NCI-H2227 (cell line): ENCODE results near the gene MYL7.
"Not testable (repeated sequence)": the region's sequence is repeated elsewhere in the genome, so short reads cannot be mapped to it uniquely, and the experiment has no call there.

Experiments
- DNase-seq: peaks from one replicate; lab custom pipeline; 2025; ENCODE audit not compliant: unreplicated experiment; lab: John Stamatoyannopoulos, UW

Gene MYL7

DNA sequence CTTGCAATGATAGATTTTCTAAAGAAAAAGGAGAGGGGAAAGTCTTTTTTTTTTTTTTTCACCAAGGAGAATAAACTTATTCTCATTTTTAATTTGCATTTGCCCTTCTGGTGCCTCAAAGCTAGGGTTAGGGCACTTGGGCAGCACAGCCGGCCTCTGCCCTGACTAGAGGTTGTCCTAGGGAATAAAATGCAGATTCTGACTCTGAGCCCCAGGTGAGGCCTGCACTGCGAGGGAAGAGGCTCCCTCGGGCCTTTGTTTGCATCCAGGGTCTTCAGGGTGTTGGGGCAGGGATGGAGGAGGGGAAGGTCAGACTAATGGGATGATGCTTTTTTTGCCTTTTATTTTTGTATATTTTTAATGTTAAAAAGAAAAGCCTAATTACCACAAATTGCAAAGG is 7.8 kb downstream of the MYL7 start:
- no peak for DNase-seq

DNA sequence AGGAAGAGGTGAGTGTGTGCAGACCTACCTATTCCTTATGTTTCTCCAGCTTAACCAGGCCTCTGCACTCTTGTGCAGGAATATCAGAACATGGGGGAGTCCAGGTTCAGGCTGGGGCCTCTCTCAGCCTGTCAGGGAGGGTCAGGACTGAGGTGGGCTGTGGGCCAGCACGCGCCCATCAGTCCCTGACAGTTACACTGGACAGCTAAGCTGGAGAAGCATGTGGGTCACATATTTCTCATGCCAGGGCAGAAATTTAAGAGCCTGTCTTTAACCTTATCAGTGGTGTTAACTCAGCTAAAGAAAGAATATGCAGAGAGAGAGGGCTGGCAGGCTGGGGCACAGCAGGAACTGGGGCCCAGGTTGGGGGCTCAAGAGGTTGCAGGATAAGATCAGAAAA is 9.1 kb downstream of the MYL7 start:
- DNase-seq, result no peak

GRCh38 chr7:44131173-44132029 is 9.7 kb downstream of the MYL7 start:
- no peak for DNase-seq

GRCh38 chr7:44128721-44129582 is 12.2 kb downstream of the MYL7 start:
- no peak for DNase-seq

GRCh38 chr7:44127161-44127560 is 14.0 kb downstream of the MYL7 start:
- DNase-seq, result no peak

GRCh38 chr7:44126574-44126973 is 14.6 kb downstream of the MYL7 start:
- DNase-seq, result not testable (repeated sequence)

- no peak for DNase-seq
Observed at GRCh38 chr7:44124822-44125202, 16.3 kb downstream of the MYL7 start.

- peak; percentile 98 for DNase-seq
Observed at GRCh38 chr7:44123190-44124003, 17.7 kb downstream of the MYL7 start, which contains the start of gene POLD2. POLD2 (minus strand) TSS chr7:44123548; CDS start chr7:44122053, 1,495 bp downstream.

DNA sequence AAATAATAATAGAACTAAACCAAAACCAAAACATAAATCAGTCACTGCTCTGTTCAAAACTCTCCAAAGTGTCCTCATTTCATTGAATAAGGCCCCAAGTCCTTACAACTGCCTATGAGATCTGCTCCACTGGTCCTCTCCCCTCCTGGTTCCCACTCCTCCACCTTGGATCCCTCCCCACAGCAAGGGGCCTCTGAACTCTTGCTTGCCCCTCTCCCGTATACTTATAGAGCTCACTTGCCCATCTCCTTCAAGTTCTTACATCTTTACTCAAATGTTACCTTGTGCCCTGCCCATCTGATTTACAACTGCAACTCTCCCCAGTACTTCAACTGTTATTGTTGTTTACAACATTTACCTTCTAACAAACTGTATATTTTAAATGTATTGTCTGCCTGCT is 18.6 kb downstream of the MYL7 start:
- no peak for DNase-seq

DNA sequence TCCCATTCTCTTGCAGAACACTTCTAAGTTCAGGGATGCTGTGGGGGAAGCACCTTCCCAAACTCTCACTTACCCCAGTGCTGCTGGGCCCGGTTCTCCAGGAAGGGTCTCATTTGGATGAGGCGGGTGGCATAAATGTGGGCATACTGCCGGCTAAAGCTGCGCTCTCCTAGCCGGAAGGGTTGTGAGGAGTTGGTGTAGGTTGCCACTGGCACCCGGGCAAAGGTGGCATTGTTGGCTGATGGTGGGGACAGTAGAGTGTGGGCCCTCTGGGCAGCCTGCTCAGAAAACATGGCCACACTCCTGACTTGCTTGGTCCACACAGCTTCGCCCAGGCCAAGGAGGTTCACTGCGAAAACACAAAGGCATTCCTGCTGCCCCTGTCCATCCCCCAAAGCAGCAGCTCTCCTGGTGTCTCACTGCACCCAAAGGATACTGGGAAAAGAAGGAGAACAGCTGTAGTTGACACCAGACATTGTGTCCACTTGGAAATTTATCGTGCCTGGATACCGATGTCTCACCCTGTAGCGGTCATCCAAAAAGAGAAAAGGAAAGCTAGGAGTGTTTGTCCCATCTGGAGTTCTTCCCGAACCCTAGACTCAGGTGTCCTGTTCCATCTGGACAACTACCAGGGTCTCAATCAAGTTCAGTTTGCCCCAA is 19.2 kb downstream of the MYL7 start:
- no peak for DNase-seq

- no peak for DNase-seq
Observed at GRCh38 chr7:44120395-44120794, 20.7 kb downstream of the MYL7 start.

GRCh38 chr7:44119829-44120380 is 21.2 kb downstream of the MYL7 start:
- DNase-seq, result no peak

DNA sequence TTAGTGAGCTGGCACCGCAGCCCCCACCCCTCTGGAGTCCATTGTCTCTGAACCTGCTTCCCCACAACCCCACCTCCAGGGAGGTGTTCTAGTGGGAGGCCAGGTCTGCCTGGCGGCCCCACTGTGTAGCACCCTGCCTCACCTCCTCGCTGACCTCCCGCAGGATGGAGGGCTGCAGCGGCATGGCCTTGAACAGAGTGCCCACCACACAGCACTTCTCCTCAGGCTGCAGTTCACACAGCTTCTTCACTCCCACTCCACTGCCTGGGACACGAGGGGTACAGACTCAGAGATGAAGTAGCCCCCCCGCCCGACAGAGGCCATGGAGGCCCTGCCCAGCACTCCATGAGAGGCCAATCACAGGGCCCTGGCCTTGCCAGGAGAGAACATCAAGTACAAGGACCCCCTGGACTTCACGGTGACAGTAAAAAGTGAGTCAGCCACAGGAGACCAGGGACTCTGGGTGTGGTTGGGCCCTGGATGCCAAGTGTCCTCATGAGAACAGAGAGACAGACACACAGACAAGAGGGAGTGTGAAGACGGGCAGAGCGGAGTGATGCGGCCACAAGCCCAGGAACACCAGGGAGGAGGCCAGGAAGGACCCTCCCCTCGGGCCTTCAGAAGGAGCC is 23.2 kb downstream of the MYL7 start:
- no peak for DNase-seq

DNA sequence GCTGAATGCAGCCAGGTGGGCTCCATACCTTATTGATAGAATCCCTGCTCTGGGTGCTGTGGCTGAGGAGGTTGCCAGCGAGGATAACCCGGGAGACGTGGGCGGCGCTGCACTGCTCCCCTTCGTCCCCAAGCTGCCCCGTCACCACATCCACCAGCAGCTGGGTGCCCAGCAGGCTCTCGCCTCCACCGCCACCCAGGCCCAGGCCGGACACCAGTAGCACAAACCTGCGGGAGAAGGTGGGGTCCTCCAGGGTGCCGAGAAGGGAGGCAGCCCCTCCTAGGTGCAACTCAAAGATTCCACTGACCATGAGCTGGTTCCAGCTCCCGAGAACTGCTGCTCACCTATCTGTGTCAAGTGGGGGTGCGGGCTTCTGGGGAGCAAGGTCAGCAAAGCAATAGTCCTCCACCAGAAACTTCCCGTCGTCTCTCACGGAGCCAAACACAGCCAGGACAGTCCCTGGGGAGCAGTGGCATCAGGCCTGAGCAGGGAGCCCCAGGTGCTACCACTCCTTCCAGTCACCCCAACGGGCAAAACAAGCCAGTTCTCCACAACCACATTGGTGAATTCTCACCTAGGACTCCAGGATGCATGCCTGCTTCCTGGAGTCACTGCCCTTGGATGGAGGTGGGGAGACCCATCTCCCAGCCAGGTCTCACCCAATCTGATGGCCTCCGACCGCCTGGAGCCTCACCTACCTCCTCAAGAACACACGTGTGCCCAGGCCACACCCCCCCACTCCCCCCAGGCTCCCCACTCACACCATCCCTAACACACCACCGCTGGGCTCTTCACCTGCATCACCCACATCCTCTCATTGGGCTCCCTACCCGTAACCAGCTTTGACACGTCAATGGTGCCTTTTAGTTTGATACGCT is 24.1 kb downstream of the MYL7 start:
- no peak for DNase-seq

DNA sequence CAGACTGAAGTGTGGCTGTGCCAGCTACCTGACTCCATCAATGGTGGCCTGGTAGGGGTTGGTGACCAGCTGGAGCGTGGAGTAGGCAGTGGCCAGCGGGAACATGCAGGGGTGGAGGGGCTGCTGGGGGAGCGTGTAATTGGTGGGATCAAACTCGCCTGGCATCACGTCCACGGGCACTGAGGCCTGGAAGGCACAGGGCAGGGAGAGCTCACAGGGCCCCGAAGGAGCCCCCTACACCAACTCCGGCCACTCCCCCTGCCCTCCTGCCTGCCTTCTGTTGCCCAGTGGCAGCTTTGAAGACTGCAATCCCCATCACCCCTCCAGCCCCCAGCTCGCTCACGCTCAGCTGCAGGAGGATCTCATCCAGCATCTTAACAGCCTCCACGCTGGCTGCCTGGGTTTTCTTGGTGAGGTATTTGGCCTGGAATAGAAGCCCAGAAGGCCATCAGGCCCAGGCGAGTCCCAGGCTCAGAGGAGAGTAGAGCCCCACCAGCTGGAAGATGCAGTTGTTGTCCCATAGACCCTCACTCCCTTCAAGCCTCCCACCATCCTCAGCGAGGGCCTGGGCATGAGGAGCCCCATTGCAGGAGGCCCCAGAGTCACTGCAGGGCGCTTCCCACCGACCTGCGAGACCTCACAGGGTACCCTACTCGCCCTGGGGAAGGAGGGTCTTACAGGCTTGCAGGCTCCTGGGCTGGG is 24.9 kb downstream of the MYL7 start:
- no peak for DNase-seq

GRCh38 chr7:44114586-44115310 is 26.4 kb downstream of the MYL7 start:
- DNase-seq, result no peak

GRCh38 chr7:44113764-44114354 is 27.3 kb downstream of the MYL7 start:
- no peak for DNase-seq
